Central memory CD8-positive, alpha-beta T cell (primary cell): Measurements from ENCODE around the gene FKBP1A.
"Not testable (repeated sequence)": the region's sequence is repeated elsewhere in the genome, so short reads cannot be mapped to it uniquely, and the experiment has no call there.

Experiments
- ATAC-seq: fragments of 150-1000 bp; cut with Tn5 transposase; replicated peaks from 2 replicates; pipeline ENCODE4 v1.10.0; 2022; ENCODE audit warnings: mild to moderate bottlenecking, moderate FRiP score, moderate number of reproducible peaks; ENCODE audit not compliant: poor library complexity, severe bottlenecking; ENCODE audit errors: extremely low read depth
- DNase-seq, 2 donors: peaks; one replicate each; pipeline ENCODE4 v3.0.0; 2021; ENCODE audit warnings: low spot score in 2 of 2
- H3K27ac Mint-ChIP-seq: one replicate; pipeline ENCODE4 v1.8.0; 2022; ENCODE audit warnings: low read depth, mild to moderate bottlenecking, moderate library complexity, mixed read lengths
- H3K27me3 Mint-ChIP-seq: one replicate; pipeline ENCODE4 v1.8.0; 2022; ENCODE audit warnings: mixed read lengths
- H3K36me3 Mint-ChIP-seq: one replicate; pipeline ENCODE4 v1.8.0; 2022; ENCODE audit warnings: mild to moderate bottlenecking, moderate library complexity, mixed read lengths; ENCODE audit not compliant: insufficient read depth
- H3K4me1 Mint-ChIP-seq: one replicate; pipeline ENCODE4 v1.8.0; 2022; ENCODE audit warnings: mixed read lengths
- H3K4me3 Mint-ChIP-seq: one replicate; pipeline ENCODE4 v1.8.0; 2022; ENCODE audit warnings: mild to moderate bottlenecking, moderate library complexity, mixed read lengths
- H3K9me3 Mint-ChIP-seq: one replicate; pipeline ENCODE4 v1.8.0; 2022; ENCODE audit warnings: mixed read lengths

Gene FKBP1A

DNA sequence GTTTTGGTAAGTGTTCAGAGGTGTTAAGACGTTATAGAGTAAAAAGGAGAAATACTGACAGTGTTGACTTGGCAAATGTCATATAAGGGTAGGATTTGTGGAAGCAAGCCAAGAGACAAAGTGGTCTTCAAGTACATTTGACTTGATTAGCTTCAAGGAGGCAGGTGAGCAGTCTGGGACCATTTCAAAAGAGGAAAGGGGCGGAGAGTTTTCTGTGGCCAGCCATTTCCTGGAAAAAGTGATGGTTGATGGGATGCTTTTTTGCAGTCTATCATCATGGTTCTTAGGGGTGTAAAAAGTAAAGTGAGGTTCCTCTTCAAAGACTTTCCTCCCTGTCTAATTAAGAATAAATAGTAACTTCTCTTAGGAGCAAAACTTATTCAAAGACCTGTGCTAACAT lies 28.7 kb downstream of the FKBP1A start:
- peak overlapping the region; percentile 29 for H3K27ac Mint-ChIP-seq
- H3K9me3 Mint-ChIP-seq: no peaks in the 10 kb centered on the region
- H3K36me3 Mint-ChIP-seq: peaks cover 14% of the 10 kb centered on the region
- no peaks in the 10 kb centered on the region for H3K27me3 Mint-ChIP-seq
- DNase-seq (no peak), ATAC-seq (no peak)
- peaks cover 59% of the 10 kb centered on the region for H3K4me1 Mint-ChIP-seq
- H3K4me3 Mint-ChIP-seq: peak overlapping the region; percentile 16

DNA sequence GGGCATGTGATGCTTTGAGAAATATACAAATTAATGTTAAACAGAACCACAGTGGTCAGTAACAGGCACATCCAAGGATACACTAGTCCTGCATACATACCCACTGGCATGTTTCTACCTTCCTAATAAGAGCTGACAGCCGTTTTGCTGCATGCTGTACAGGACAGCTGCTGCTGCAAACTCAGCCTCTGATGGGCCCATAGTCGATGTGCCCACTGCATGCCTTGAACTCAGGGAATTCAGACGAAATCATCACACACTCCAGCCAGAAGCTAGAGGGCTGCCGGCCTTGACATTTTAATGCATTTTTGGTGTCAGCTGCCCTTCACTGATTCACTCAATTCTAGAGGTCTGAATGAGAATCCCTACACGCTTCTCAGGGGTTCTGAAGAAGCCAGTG lies 29.3 kb downstream of the FKBP1A start:
- H3K27ac Mint-ChIP-seq: peak overlapping the region; percentile 29
- H3K4me3 Mint-ChIP-seq: peak overlapping the region; percentile 16
- DNase-seq: no peak
- peaks cover 59% of the 10 kb centered on the region for H3K4me1 Mint-ChIP-seq
- no peaks in the 10 kb centered on the region for H3K27me3 Mint-ChIP-seq
- no peak for ATAC-seq
- H3K36me3 Mint-ChIP-seq: peaks cover 15% of the 10 kb centered on the region
- no peaks in the 10 kb centered on the region for H3K9me3 Mint-ChIP-seq

DNA sequence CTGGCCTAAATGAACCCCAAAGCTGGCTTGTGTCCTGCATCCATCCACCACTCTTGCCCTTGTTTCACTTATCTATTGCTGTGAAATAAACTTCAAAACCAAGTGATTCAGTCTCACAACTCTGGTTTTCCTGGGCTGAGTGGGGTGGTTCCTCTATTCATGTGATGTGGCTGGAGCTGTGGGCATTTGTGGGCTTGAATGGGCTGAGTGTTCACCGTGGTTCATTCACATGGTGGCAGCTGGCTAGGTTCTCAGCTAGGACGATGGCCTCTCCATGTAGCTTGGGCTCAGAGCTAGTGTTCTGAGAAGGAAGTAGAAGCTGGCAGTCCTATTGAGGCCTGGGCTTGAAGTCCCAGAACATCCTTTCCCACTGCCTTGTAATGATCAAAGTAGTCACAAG lies 30.4 kb downstream of the FKBP1A start:
- ATAC-seq: no peak
- H3K4me1 Mint-ChIP-seq: peaks cover 60% of the 10 kb centered on the region
- DNase-seq: no peak
- H3K36me3 Mint-ChIP-seq: peaks cover 16% of the 10 kb centered on the region
- H3K27me3 Mint-ChIP-seq: no peaks in the 10 kb centered on the region
- no peaks in the 10 kb centered on the region for H3K9me3 Mint-ChIP-seq
- peak overlapping the region; percentile 29 for H3K27ac Mint-ChIP-seq
- no peak overlapping the region for H3K4me3 Mint-ChIP-seq

DNA sequence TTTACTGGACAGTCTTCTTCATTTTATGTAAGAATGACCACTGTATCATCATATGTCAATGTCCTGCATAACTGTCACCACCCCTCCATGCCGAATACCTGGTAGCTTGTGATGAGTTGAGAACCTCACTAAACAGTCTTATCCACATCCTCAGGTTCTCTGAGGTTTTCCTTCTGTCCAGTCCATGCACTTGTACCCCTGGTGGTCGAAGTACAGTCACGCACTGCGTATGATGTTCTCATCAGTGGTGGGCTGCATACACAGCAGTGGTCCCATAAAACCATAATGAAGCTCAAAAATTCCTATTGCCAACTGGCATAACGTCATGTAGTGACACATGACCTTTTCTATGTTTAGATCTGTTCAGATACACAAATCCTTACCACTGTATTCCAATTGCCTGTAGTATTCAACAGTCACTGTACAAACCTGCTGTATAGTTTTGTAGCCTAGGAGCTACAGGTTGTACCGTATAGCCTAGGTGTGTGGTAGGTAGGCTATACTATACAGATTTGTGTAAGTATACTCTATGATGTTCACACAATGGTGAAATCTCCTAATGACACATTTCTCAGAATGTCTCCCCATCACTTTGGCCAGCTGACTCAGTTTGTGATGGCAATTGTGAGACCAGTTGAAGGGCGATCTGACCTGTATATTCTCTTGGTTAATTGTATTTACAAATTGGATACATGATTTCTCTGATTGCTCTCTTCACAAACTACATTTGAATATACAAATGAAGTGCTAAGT lies 32.6 kb downstream of the FKBP1A start:
- no peak overlapping the region for H3K4me3 Mint-ChIP-seq

DNA sequence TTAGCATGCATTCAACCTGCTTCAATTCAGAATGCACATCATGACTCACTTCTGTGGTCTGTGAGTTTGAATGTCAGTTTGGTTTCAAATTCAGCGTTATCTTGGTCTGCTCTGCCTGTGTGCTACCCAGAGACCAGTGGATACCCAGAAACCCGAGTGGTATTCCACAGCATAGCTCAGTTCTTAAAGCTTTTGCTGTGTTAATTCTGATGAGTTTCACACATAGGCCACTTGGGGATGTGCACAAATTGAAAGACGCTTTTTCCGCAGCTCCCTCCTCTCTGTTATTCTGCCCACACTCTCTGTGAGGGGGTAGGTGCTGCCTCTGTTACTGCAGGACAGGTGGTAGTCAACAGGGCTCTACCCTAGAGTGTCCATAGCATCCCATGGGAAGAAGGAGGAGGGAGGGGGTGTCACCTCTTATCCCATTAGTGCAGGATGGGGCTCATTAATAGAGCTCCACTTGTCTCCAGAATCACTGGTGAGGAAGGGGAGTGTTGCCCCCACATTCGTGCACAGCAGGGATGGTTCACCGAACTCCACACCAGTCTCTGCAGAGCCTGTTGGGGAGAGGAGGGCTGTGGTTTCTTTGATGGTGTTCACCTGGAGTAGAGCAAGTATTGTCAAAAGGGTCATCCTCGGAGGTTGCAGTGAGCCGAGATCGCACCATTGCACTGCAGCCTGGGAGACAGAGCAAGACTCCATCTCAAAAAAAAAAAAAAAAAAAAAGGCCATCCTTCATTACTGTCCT lies 34.8 kb downstream of the FKBP1A start:
- Mint-ChIP-seq H3K27ac (no peak overlapping the region), H3K9me3 (no peaks in the 10 kb centered on the region), H3K4me3 (no peak overlapping the region), H3K36me3 (peaks cover 28% of the 10 kb centered on the region), H3K4me1 (peaks cover 48% of the 10 kb centered on the region), H3K27me3 (no peaks in the 10 kb centered on the region)
- no peak for DNase-seq
- peak; percentile 19 for ATAC-seq

More for the DNA sequence above, 32.6 kb downstream of the FKBP1A start:
- Mint-ChIP-seq H3K36me3 (peaks cover 20% of the 10 kb centered on the region), H3K9me3 (no peaks in the 10 kb centered on the region), H3K27me3 (no peaks in the 10 kb centered on the region), H3K27ac (no peak overlapping the region), H3K4me1 (peaks cover 56% of the 10 kb centered on the region)
- ATAC-seq (no peak), DNase-seq (no peak)

DNA sequence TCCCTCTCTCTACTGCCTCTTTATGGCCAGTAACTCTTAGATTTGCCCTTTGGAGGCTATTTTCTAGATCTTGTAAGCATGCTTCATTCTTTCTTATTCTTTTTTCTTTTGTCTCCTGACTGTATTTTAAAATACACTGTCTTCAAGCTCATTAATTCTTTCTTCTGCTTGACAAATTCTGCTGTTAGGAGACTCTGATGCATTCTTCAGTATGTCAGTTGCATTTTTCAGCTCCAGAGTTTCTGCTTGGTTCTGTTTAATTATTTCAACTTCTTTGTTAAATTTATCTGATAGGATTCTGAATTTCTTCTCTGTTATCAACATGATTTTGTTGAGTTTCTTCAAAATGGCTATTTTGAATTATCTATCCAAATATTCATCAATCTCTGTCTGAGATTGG lies 38.9 kb downstream of the FKBP1A start:
- Mint-ChIP-seq H3K36me3 (peaks cover 19% of the 10 kb centered on the region), H3K27ac (no peak overlapping the region), H3K4me3 (no peak overlapping the region), H3K9me3 (no peaks in the 10 kb centered on the region), H3K4me1 (peaks cover 31% of the 10 kb centered on the region), H3K27me3 (no peaks in the 10 kb centered on the region)
- no peak for ATAC-seq
- no peak for DNase-seq

DNA sequence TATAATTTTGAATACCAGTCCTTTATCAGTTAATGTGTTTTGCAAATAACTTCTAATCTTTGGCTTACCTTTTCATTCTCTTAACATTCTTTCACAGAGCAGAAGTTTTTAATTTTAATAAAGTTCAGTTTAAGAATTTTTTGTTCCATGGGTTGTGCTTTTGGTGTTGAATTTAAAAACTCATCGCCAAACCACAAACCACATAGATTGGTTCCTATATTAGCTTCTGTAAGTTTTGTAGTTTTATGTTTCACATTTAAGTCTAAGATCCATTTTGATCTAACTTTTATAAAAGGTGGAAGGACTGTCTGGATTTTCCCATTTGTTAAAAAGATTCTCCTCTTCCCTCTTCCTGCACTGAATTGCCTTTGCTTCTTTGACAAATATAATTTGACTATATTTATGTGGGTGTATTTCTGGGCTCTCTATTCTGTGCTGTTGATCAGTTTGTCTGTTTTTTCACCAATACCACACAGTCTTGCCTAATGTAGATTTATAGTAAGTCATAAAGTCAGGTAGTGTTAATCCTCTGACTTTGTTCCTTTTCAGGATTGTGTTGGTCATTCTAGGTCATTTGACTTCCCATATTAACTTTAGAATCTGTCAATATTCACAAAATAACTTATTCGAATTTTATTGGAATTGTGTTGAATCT lies 46.4 kb downstream of the FKBP1A start:
- no peak overlapping the region for H3K4me3 Mint-ChIP-seq
- H3K27ac Mint-ChIP-seq: peak overlapping the region; percentile 4
- no peak for ATAC-seq
- no peaks in the 10 kb centered on the region for H3K27me3 Mint-ChIP-seq
- peaks cover 21% of the 10 kb centered on the region for H3K4me1 Mint-ChIP-seq
- no peak for DNase-seq
- H3K36me3 Mint-ChIP-seq: peaks cover 4% of the 10 kb centered on the region
- H3K9me3 Mint-ChIP-seq: no peaks in the 10 kb centered on the region

DNA sequence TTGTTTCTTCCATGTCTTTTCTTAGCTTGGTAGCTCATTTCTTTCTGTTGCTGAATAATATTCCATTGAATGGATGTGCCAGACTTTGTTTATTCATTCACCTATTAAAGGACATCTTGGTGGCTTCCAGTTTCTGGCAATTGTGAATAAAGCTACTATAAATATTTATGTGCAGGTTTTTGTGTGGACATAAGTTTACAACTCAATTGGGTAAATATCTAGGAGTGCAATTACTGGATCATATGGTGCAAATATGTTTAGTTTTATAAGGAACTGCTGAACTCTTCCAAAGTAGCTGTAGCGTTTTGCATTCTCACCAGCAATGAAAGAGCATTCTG lies 47.1 kb downstream of the FKBP1A start:
- Mint-ChIP-seq H3K27ac (peak overlapping the region; percentile 4), H3K9me3 (no peaks in the 10 kb centered on the region), H3K4me1 (peaks cover 21% of the 10 kb centered on the region), H3K27me3 (no peaks in the 10 kb centered on the region), H3K4me3 (no peak overlapping the region), H3K36me3 (peaks cover 2% of the 10 kb centered on the region)
- ATAC-seq (no peak), DNase-seq (no peak)

DNA sequence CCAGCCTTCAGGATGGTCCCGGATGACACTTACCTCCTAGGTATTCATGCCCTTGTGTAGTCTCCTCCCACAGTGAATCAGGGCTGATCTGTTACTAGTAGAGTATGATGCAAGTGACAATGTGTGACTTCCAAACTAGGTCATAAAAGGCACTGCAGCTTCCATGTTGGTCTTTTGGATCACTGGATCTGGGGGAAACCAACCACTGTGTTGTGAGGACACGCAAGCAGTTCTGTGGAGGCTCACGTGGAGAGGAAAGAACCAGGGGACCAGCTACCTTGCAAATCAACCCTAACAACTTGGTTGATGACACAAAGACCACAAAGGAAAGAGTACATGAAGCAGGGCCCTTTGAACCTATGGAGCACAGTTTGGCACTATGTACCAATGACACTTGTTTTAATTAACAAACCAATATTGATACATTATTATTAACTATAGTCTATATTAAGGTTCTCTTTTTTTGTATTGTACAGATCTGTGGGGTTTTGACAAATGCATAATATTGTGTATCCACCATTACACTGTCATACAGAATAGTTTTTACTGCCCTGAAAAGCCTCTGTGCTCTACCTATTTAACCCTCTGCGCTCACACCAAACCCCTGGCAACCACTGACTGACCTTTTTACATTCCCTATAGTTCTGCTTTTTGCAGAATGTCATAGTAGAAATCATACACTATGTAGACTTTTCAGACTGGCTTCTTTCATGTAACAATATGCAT lies 47.7 kb downstream of the FKBP1A start:
- Mint-ChIP-seq H3K9me3 (no peaks in the 10 kb centered on the region), H3K4me3 (no peak overlapping the region), H3K27me3 (no peaks in the 10 kb centered on the region), H3K4me1 (peaks cover 21% of the 10 kb centered on the region), H3K36me3 (peaks cover 2% of the 10 kb centered on the region), H3K27ac (no peak overlapping the region)
- DNase-seq: no peak
- ATAC-seq: no peak

DNA sequence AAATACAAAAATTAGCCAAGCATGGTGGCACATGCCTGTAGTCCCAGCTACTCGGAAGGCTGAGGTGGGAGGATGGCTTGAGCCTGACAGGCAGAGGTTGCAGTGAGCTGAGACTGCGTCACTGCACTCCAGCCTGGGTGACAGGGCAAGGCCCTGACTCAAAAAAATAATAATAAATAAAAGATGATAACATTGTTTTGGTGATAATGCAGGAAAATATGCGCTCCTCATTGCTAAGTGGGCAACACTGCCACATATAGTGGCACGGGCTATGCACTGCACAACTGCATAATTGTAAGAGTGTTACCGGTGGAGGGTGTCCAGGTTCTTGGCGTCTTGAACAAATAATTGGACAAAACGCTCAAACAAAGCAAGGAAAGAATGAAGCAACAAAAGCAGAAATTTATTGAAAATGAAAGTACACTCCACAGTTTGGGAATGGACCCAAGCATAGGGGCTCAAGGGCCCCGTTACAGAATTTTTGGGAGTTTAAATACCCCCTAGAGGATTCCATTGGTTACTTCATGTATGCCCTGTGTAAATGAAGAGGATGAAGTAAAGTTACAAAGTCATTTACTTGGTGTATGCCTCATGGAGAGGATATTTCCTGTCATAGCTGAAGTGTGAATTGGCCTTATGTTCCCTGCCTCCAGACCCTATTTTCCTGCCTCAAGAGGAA lies 49.3 kb downstream of the FKBP1A start:
- DNase-seq: not testable (repeated sequence)
- H3K4me1 Mint-ChIP-seq: peaks cover 21% of the 10 kb centered on the region

DNA sequence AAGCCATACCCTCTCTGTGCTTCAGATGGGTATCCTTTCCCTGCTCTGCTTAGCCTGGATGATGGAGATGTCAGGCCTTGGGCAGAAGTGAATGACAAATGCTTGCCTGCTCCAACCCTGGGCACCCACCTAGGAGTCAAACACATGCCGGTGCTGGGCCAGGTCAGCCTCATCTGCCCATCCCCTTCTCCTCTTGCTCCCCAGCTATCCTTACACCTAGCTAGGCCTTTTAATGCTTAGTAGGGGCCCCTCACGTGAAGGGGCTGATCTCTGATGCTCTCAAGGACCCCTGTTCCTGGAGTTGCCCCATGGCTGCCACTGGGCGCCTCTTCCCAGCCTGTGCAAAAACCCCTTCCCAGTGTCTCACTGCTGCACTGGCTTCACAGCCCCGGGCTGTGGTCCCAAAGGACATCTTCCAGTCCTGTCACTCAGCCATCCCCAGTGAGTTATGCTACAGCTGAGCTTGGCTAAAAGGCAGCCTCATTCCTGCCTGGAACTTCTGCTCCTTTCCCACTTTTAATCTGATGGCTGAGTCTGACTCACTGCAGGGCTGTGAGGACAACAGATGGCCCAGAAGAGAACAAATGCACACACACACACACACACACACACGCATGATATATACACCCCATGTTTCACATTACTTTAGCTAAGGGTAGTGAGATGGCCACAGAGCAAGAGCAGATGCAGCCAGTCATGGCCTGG lies 51.1 kb downstream of the FKBP1A start:
- Mint-ChIP-seq H3K27ac (no peak overlapping the region), H3K27me3 (no peaks in the 10 kb centered on the region), H3K9me3 (no peaks in the 10 kb centered on the region), H3K4me3 (no peak overlapping the region), H3K4me1 (peaks cover 17% of the 10 kb centered on the region), H3K36me3 (peaks cover 2% of the 10 kb centered on the region)
- ATAC-seq (no peak), DNase-seq (peak in 1 of 2 donors; percentile 3)

More for the DNA sequence above, 49.3 kb downstream of the FKBP1A start:
- not testable (repeated sequence) for ATAC-seq, H3K4me3 Mint-ChIP-seq, H3K27ac Mint-ChIP-seq, H3K9me3 Mint-ChIP-seq, H3K27me3 Mint-ChIP-seq, H3K36me3 Mint-ChIP-seq
